ENCODE results near the gene ZNF765.
"Not testable (repeated sequence)": the region's sequence is repeated elsewhere in the genome, so short reads cannot be mapped to it uniquely, and the experiment has no call there.

Gene ZNF765

DNA sequence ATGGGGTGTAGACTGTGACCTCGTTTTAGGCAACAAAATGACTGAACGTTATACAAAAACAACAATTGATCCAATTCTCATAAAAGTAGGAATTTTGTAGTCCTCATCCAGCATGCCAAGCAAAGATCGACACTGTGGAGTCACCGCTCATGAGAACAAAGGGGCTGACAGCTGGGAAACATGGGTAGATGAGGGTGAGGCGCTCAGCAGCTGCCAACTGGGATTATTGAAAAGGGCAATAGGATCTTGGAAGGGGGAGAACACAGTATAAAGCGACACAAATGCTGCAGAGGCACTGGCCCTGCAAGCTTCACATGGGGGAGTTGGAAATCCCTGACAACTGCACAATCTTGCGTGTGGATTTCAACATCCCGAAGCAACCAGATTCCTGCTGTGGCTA, 5.4 kb upstream of the ZNF765 start:
- no peaks in the 10 kb centered on the region for H3K27me3 Mint-ChIP-seq
- no peak overlapping the region for H3K4me3 Mint-ChIP-seq
- ATAC-seq (replicated peaks), result no peak
- H3K36me3 Mint-ChIP-seq (ENCODE audit: insufficient read depth), result peaks cover 7% of the 10 kb centered on the region
- H3K9me3 Mint-ChIP-seq, result peaks cover 8 to 18% of the 10 kb centered on the region in 2 donors
- DNase-seq, result no peak
- H3K4me1 Mint-ChIP-seq (ENCODE audit: low read depth in 2 of 2), result peaks cover 1 to 3% of the 10 kb centered on the region in 2 donors
- H3K27ac Mint-ChIP-seq, result peak overlapping the region in 1 of 2 donors; percentile 15

GRCh38 chr19:53389978-53390377, 5.0 kb upstream of the ZNF765 start:
- no peak for DNase-seq
- peaks cover 9% of the 10 kb centered on the region for H3K36me3 Mint-ChIP-seq (ENCODE audit: insufficient read depth)
- no peak overlapping the region for H3K27ac Mint-ChIP-seq
- H3K4me1 Mint-ChIP-seq (ENCODE audit: low read depth in 2 of 2), result peaks cover 4 to 5% of the 10 kb centered on the region in 2 donors
- no peak for ATAC-seq (replicated peaks)
- no peak overlapping the region for H3K4me3 Mint-ChIP-seq
- H3K27me3 Mint-ChIP-seq, result no peaks in the 10 kb centered on the region
- peaks cover 7 to 14% of the 10 kb centered on the region in 2 donors for H3K9me3 Mint-ChIP-seq

DNA sequence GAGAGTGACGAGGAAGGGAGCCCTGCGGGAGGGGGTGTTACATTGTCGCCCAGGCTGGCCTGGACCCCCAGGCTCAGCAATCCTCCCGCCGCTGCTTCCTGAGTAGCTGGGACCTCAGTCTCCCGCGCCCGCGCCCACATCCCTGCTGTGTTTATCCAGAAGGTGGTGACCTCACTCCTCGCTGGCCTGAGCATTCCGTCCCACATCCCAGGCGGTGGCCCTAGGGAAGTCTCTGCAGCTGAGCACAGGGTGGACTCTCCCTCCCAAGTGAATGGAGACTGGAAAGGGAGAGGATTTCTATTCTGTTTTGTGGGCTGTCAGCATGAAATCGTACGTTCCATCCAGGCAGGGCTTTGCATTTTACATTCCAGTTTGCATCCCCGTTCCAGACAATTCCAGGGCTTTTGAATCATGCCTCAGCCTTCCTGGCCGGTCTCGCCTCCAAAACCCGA, 401 bp upstream of the ZNF765 start:
- Mint-ChIP-seq H3K27me3 (no peaks in the 10 kb centered on the region), H3K36me3 (ENCODE audit: insufficient read depth) (peaks cover 30% of the 10 kb centered on the region), H3K4me3 (peak overlapping the region; percentile 87 to 94), H3K9me3 (peaks cover 2 to 4% of the 10 kb centered on the region in 2 donors), H3K27ac (peak overlapping the region; percentile 75 to 90), H3K4me1 (ENCODE audit: low read depth in 2 of 2) (peaks cover 18 to 32% of the 10 kb centered on the region in 2 donors)
- ATAC-seq (replicated peaks) (no peak), DNase-seq (no peak)

GRCh38 chr19:53395840-53396524, 1.0 kb downstream of the ZNF765 start:
- DNase-seq; ATAC-seq (replicated peaks); H3K27me3 Mint-ChIP-seq; H3K9me3 Mint-ChIP-seq: not testable (repeated sequence)
- Mint-ChIP-seq H3K36me3 (ENCODE audit: insufficient read depth) (peaks cover 43% of the 10 kb centered on the region), H3K4me1 (ENCODE audit: low read depth in 2 of 2) (peaks cover 18 to 36% of the 10 kb centered on the region in 2 donors), H3K4me3 (peak overlapping the region; percentile 87 to 94), H3K27ac (peak overlapping the region; percentile 75 to 90)

DNA sequence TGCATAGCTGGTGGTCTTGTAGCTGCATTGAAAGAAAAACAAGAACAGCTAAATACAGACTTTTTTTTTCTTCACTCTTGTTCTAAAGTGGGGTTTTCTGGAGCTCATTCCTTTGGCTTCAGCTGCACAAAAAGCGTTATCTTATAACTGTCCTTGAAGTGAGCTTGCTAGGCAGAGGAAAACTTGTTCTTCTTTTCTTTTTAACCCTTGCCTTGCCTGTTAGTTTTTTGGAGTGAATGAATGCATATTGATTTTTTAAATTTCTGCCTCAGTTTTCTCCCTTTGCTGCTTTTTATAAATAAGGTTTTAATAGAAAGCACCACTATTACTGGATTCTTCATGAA, 1.5 kb downstream of the ZNF765 start:
- DNase-seq, result no peak
- H3K27ac Mint-ChIP-seq, result peak overlapping the region; percentile 75 to 90
- H3K36me3 Mint-ChIP-seq (ENCODE audit: insufficient read depth), result peaks cover 48% of the 10 kb centered on the region
- H3K4me3 Mint-ChIP-seq, result peak overlapping the region; percentile 87 to 94
- peaks cover 18 to 36% of the 10 kb centered on the region in 2 donors for H3K4me1 Mint-ChIP-seq (ENCODE audit: low read depth in 2 of 2)
- no peak for ATAC-seq (replicated peaks)
- H3K27me3 Mint-ChIP-seq, result no peaks in the 10 kb centered on the region
- H3K9me3 Mint-ChIP-seq, result no peaks in the 10 kb centered on the region

GRCh38 chr19:53397918-53398317, 3.0 kb downstream of the ZNF765 start:
- not testable (repeated sequence) for H3K9me3 Mint-ChIP-seq; ATAC-seq (replicated peaks); H3K27ac Mint-ChIP-seq; DNase-seq; H3K4me3 Mint-ChIP-seq; H3K27me3 Mint-ChIP-seq
- peaks cover 18 to 36% of the 10 kb centered on the region in 2 donors for H3K4me1 Mint-ChIP-seq (ENCODE audit: low read depth in 2 of 2)
- H3K36me3 Mint-ChIP-seq (ENCODE audit: insufficient read depth), result peaks cover 62% of the 10 kb centered on the region

GRCh38 chr19:53409505-53410204, 14.7 kb downstream of the ZNF765 start:
- H3K27me3 Mint-ChIP-seq, result no peaks in the 10 kb centered on the region
- H3K4me1 Mint-ChIP-seq (ENCODE audit: low read depth in 2 of 2), result no peaks in the 10 kb centered on the region
- no peak overlapping the region for H3K4me3 Mint-ChIP-seq
- H3K9me3 Mint-ChIP-seq, result peaks cover 11 to 16% of the 10 kb centered on the region in 2 donors
- ATAC-seq (replicated peaks), result no peak
- no peak overlapping the region for H3K27ac Mint-ChIP-seq
- H3K36me3 Mint-ChIP-seq (ENCODE audit: insufficient read depth), result peaks cover 33% of the 10 kb centered on the region
- DNase-seq, result no peak

DNA sequence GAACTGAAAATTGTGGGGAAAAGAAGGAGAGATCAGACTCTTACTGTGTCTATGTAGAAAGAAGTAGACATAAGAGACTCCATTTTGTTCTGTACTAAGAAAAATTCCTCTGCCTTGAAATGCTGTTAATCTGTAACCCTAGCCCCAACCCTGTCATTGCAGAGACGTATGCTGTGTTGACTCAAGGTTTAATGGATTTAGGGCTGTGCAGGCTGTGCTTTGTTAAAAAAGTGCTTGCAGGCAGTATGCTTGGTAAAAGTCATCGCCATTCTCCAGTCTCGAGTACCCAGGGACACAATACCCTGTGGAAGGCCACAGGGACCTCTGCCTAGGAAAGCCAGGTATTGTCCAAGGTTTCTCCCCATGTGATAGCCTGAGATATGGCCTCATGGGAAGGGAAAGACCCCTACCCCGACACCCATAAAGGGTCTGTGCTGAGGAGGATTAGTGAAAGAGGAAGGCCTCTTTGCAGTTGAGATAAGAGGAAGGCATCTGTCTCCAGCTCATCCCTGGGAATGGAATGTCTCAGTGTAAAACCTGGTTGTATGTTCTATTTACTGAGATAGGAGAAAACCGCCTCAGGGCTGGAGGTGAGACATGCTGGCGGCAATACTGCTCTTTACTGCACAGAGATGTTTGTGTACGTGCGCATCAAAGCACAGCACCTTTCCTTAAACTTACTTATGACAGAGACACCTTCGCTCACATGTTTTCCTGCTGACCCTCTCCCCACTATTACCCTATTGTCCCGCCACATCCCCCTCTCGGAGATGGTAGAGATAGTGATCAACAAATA, 25.8 kb downstream of the ZNF765 start:
- H3K9me3 Mint-ChIP-seq; H3K4me1 Mint-ChIP-seq (ENCODE audit: low read depth in 2 of 2); H3K27me3 Mint-ChIP-seq; H3K4me3 Mint-ChIP-seq; ATAC-seq (replicated peaks); H3K36me3 Mint-ChIP-seq (ENCODE audit: insufficient read depth); H3K27ac Mint-ChIP-seq; DNase-seq: not testable (repeated sequence)

GRCh38 chr19:53422551-53422950, 27.6 kb downstream of the ZNF765 start:
- Mint-ChIP-seq H3K36me3 (ENCODE audit: insufficient read depth) (no peaks in the 10 kb centered on the region), H3K9me3 (peaks cover 0 to under 1% of the 10 kb centered on the region in 2 donors), H3K4me3 (no peak overlapping the region), H3K27ac (no peak overlapping the region), H3K27me3 (no peaks in the 10 kb centered on the region), H3K4me1 (ENCODE audit: low read depth in 2 of 2) (peaks cover 0 to 1% of the 10 kb centered on the region in 2 donors)
- ATAC-seq (replicated peaks) (no peak), DNase-seq (no peak)

- not testable (repeated sequence) for H3K27me3 Mint-ChIP-seq; DNase-seq; H3K9me3 Mint-ChIP-seq; H3K36me3 Mint-ChIP-seq (ENCODE audit: insufficient read depth); ATAC-seq (replicated peaks); H3K4me1 Mint-ChIP-seq (ENCODE audit: low read depth in 2 of 2); H3K27ac Mint-ChIP-seq; H3K4me3 Mint-ChIP-seq
Measured at GRCh38 chr19:53423074-53423473, 28.1 kb downstream of the ZNF765 start.

DNA sequence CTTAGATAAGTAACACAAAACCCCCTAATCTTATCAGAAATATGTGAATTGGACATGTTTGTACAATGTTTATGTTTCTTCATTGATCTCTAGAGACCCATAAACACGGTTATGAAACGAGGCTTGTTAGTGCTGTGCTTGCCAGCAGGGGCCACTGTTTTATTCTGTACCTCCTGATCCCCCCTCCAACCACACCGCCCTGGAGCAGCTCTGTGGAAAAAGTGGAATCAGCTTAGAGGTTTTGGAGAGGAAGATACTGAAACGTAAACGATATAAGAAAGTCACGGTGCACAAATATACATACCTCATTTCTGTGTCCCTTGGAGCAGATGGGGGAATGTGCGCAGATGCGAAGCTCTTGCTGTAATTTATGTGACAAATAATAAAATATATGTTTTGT, 28.7 kb downstream of the ZNF765 start:
- H3K36me3 Mint-ChIP-seq (ENCODE audit: insufficient read depth); DNase-seq; H3K4me3 Mint-ChIP-seq; H3K27ac Mint-ChIP-seq; ATAC-seq (replicated peaks); H3K9me3 Mint-ChIP-seq; H3K27me3 Mint-ChIP-seq; H3K4me1 Mint-ChIP-seq (ENCODE audit: low read depth in 2 of 2): not testable (repeated sequence)

- Mint-ChIP-seq H3K27me3 (no peaks in the 10 kb centered on the region), H3K9me3 (no peaks in the 10 kb centered on the region), H3K4me1 (ENCODE audit: low read depth in 2 of 2) (peaks cover 0 to 1% of the 10 kb centered on the region in 2 donors), H3K36me3 (ENCODE audit: insufficient read depth) (no peaks in the 10 kb centered on the region), H3K27ac (no peak overlapping the region), H3K4me3 (no peak overlapping the region)
- peak; percentile 87 for ATAC-seq (replicated peaks)
- peak; percentile 56 to 58 (median 56) for DNase-seq
Measured at GRCh38 chr19:53424968-53425597, 30.1 kb downstream of the ZNF765 start.
